CD4-positive, alpha-beta T cell treated with Interferon alpha-2 for 1 hour (primary cell): ENCODE results near the gene CEP85.

ENCODE experiments used
- DNase-seq, 2 donors: peaks; one replicate each; pipeline ENCODE4 v3.0.0-alpha.2; 2020 to 2022

Gene CEP85

DNA sequence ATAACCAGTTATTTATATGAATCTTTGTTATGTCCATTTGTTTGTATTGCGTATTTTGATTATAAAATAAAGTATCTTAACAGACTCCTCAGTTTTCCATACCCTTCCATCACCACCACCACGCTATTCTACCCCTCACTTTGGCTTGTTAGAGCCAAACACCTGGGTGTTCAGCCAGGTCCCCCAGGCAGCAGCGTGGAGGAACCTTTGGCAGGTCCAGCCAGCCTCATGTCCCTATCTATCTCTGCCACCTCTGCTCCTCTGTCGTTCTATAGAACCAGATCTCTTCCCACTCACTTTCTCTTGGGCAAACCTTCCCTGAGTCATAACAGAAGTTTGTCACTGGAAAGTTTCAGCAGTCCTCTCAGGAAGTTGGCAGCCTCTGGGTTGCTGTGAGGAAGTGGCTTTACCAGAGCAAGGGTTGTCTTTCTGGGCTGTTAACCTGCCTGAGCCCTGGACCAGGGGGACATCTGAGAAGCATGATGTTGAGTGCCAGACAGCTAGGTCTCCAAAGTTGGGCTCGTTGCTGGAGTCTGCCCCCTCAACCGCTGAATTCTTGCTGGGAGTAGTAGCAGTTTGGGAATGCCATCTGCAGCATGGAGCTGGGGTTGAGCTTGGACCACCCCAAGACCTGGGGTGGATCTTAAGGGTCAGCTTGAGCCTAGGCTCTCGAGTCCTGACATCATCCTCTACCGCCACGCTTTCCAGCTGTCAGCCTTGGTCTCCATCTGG is 44.9 kb downstream of the CEP85 start:
- peak; percentile 46 to 48 for DNase-seq

DNA sequence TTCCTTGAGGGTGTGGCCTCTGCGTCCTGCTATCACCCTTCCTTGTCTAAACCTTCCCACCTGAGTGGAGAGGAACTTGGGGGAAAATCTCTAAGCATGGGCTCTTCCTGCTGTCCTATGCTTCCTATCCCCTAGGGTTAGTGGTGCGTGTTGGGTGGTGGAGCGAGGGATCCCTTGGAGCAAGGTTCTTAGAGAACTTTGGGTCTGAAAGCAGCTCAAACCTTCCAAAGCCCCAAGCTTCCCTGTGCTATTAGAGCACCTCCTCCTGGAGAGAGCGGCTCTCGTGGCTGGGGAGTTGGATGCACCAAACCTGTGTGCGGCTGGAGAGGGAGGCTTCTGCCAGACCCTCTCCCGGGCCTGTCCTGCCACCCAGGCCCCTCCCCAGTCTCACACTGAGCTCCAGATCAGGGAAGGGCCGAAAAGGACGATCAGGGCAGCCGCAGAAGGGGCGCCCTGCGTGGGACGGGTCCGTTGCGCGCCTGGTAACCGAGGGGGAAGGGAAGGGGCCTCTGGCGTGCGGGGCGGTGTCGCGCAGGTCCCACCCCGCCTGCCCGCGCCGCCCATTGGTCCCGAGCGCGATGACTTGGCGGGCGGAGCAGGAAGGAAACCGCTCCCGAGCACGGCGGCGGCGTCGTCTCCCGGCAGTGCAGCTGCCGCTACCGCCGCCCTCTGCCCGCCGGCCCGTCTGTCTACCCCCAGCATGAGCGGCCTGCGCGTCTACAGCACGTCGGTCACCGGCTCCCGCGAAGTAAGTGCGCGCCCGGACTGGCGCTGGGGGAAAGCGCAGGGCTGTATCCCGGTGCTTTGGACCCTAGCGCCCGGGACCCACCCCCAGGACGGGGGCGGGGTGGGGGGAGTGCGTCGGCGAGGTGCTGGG is 45.7 kb downstream of the CEP85 start, which contains the start of gene SH3BGRL3:
TSS of gene SH3BGRL3 (plus strand) at position 631 of the 877 bp plus-strand sequence. CDS start at position 701, 70 bp downstream.
- peak; percentile 78 to 86 for DNase-seq

DNA sequence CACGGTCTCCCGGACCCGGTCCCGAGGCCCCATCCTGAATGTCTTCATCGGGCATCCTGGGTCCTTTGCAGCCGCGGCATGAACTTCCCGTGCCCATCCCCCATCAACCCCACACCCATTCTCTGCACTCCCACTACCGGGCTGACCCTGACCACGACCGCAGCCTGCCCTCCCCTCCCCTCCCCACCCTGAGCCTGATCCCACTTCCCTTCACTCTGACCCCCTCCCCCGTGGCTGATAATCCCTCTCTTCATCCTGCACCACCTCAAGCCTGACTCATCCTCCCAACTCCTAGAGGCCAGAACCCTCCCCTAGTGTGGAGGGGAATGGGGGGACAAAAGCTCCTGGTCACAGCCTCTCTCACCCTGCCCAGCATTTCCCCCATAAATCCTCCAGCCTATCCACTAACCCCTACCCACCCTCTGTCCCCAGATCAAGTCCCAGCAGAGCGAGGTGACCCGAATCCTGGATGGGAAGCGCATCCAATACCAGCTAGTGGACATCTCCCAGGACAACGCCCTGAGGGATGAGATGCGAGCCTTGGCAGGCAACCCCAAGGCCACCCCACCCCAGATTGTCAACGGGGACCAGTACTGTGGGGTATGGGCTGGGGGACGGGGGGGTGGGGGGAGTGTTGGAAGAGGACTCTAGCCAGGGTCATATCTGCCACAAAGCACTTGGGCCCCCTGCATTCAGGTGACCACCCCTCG is 46.5 kb downstream of the CEP85 start:
- no peak for DNase-seq

DNA sequence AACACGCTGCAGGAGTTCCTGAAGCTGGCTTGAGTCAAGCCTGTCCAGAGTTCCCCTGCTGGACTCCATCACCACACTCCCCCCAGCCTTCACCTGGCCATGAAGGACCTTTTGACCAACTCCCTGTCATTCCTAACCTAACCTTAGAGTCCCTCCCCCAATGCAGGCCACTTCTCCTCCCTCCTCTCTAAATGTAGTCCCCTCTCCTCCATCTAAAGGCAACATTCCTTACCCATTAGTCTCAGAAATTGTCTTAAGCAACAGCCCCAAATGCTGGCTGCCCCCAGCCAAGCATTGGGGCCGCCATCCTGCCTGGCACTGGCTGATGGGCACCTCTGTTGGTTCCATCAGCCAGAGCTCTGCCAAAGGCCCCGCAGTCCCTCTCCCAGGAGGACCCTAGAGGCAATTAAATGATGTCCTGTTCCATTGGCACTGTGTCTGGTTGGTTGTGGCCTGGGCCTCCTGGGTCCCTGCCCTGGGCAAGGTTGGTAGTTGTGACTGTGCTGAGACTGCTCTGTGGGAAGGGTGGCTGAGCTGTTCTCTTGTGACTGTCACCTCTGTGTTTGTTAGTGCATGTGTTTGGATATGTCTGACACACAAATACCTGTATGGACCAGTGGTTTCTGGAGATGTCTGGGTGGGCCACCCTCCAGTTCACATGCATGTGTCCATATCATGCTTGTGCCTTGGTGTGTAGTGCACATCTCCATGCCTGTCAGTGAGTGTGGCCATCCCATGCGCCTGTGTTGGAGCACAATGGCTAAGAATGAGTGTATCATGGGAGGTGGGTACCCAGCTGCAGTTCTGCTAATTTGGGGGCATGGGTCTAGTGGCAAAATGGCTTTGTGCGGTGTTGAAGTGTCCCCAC is 47.3 kb downstream of the CEP85 start:
- no peak for DNase-seq

- DNase-seq, result no peak
Observed at GRCh38 chr1:26281971-26282370, 48.0 kb downstream of the CEP85 start.

- no peak for DNase-seq
Observed at GRCh38 chr1:26282401-26282918, 48.5 kb downstream of the CEP85 start.

DNA sequence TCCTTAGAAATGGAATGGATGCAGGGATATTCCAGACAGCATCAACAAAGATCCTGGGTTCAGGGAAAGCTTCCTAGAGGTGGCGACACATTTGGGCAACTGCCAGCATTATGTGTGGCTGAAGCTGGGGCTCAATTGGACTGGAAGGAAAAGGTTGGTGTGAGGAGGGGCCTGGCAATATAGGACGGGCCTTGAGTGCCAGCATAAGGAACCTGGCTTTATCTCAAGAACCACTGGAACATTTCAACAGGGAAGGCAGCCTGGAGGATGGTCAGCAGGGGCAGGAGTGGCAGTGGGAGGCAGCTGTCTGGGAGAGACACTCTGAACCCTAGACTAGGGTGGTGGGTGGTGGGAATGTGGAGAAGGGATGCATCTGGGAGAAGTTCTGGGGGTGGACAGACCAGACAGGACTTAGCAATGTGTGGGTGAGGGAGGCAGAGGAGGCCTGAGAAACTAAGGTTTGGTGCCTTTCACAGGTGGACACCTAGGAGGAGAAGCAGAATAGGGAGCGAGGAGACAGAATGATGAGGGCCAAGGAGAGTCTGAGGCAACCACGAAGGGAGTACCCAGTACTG is 49.4 kb downstream of the CEP85 start:
- no peak for DNase-seq

DNA sequence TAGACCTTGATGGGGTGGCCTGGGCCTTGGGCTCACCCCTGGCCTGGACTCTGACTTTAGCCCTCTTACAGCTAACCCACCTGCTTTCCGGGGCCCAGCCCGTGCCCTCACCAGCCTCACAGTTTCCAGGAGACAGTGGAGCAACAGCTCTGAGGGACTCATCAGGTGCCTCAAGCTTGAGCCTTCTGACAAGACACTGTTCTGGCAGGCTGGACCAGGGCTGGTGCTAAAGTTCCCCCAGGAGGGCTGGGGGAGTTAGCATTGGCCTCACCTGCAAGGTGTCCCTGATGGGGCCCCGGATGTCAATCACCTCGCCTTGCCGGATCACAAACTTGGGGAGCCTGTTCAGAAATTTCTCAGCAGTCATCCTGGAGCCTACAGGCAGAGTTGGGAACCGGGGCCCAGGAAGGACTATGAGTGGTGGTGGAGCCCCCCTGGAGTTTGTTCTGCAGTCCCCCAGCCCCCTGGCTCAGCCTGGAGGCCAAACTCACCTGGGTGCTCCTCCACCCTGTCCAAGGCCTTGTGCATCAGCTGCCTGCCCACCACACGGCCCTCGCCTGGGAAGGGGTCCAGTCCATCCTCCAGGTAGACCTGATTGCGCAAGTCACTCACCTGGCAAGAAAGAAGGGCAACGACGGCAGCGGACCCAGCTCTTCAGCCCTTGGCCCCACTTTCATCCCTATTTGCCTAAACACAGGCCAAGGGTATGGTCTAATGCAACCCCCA is 50.0 kb downstream of the CEP85 start:
- no peak for DNase-seq

DNA sequence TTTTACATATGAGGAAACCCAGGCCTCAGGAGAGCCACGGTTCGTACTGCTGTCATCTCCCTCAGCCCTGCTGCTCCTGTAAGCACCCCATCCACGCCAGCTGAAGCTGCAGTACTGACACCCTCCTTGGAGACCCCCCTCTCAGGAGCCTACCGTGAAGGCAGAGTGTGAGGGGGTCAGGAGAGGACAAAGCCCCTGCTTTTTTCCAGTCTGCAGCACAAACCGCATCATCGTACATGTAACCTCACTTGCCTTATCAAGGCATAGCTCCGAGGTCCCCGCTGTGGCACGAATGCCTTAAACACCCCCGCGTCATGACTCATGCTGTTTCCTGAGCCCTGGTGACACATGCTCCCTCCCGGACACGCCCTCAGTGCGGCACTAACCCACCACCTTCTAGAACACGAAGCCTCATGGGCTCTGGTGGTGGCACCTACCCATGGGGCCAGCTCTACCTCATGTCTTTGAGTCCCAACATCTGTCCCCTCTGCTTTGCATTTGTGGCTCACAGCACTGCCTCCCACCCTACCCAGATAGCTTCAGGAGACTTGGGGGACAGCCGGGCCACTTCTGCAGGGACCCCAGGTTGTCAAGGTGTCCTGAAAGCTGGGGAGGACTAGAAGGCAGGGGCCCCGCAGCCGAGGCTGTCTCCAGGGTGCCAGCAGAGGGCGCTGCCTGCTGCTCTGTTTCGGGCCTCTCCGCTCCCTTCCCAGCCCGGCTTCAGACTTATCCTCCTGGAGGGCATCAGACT is 50.8 kb downstream of the CEP85 start:
- peak; percentile 90 to 92 for DNase-seq

DNA sequence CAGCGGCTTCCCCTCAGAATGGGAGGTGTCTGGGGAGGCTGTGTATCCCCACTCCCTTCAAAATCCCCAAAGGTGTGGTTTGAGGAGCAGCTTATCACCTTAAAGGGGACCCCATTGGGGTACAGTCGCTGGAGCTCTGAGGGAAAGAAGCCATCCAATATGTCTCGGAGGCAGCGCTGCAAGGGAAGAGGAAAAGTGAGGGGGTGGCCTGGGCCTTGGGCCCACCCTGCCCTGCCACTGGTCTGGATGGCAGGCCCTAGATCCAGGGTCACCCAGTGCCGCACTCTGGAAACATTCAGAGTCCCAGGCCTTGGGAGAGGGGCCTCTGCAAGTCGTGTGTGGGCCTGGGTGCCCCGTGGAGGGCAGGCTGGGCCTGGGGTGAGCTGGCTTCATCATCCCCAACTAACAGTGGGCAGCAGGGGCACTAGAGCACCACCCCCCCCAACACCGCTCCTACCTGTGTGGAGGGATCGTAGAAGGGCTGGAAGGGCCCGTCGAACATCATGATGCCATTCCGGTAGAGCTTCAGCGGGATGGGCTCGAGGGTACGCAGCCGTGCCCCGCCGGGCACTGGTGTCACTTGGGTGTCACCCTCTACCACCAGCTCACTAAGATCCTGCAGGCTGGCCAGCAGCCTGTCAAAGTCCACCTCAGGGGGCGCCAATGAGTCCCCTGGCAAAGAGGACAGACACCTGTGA is 51.5 kb downstream of the CEP85 start:
- peak; percentile 26 to 45 for DNase-seq

DNA sequence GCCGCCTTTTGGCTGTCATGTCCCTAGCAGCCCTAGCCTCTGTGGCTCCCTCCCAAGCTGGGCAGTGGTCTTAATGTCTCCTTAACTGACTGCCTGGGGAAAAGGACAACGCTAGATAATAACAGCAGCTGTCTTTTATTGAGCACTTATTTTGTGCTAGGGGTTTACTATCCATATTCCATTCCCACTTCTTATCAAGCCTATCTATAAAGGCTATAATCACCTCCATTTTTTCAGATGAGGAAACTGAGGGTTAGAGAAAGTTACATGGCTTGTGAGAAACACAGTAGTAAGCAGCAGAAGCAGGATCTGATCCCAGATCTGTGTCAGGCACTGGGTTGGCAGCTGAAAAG is 52.0 kb downstream of the CEP85 start:
- no peak for DNase-seq

DNA sequence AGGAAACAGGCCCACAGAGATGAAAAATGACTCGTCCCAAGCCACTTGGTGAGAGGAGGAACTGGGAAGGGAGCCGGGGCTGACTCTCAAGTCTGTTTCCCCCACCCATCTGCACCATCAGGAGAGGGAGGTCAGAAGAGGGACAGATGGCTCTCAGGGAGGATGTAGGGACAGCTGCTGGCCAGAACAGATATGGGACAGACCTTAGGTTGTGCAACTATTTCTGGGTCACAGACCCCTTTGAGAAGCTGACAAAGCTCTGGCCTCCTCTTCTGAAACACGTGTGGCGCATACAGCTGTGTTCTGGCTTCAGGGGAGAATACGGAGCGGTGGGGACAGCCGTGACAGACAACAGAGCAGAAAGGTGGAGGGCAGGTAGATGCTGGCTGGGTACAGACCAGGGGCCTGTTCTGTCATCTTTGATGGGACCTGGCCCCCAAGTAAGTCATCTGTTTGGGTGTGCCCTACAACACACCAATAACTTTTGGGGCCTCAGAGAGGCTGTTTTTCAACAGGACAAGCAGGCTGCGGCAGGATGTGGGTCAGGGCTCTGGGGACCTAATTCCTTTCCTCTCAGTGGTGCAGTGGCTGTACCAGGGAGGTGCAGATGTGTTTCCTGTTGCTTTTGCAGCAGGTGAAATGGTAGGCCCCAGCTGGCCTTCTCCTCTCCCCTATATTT is 53.2 kb downstream of the CEP85 start:
- DNase-seq, result peak; percentile 66 to 78

GRCh38 chr1:26287811-26288210 is 53.8 kb downstream of the CEP85 start:
- no peak for DNase-seq

GRCh38 chr1:26288311-26288941 is 54.4 kb downstream of the CEP85 start:
- DNase-seq, result peak; percentile 41 to 51

DNA sequence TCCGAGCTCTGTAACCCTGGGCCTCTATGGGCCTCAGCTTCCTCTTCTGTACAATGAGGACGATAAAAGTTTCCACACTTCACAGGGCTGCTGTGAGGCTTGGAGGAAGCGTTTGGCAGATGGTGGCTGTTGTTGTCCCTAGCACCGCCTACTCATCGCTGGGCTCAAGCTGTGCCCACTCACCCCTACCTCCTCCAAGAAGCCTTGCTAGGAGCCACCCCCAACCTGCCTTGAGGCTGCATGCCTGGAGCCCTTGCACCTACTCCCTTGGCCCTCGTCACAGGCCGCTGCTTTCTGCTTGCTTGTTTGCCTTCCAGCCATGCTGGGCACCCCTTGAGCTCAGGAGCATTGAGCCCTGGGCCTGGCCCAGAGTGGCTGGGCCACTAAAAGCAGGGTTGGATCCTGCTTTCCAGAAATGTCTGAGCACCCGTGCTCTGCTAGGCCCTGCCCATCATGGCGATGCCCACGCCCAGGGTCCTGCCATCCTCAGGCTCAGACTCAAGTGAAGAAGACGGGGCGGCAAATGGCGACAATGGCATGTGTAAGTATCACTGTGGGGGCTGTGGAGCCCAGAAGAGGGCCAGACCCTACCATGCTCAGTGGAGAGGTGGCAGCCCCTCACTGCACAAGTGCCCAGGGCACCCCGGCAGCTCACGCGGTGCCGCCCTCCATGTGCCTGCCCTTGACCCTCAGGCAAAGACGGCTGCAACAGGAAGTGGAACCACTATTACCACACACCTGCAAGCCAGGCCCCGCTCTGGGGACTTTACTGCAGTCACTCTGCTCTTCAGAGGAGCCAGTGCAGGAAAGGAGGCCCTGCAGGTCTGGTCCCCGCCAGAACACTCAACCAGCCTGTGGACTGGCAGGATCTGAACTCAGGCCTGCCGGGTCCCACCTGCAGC is 55.4 kb downstream of the CEP85 start:
- peak; percentile 50 to 76 for DNase-seq

DNA sequence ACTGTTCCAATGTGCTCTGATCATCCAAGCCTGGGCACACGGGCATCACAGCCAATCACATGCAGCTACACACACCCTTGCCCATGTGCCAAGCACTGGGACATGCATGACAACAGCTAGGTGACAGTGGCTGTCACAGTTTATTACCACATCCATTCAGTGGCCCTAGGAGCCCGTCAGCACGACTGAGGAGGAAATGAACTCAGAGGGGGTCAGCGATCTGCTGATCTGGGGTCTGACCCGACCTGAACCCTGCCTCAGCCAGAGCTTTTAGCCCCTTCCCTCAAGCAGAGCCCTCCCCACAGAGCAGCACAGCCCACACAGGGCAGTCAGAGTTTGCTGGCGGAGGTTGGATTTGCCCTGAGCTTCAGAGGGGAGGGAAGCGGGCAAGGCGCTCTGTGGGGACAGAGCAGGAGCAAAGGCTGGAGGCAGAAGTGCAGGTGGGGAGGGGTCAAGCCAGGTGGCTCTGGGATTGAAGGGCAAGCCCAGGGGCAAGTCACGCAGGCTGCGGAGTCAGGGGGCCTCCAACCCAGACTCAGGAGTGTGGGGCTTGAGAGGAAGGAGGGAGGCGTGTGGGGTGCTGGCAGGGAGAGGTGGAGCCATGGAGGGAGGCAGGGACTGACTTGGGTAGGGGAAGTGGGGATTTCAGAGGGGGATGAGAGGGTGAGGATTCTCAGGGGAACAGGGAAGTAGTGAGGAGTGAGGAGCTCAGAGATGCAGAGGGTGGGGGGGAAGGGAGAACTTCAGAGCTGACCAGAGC is 56.3 kb downstream of the CEP85 start:
- DNase-seq, result peak; percentile 31 to 37

DNA sequence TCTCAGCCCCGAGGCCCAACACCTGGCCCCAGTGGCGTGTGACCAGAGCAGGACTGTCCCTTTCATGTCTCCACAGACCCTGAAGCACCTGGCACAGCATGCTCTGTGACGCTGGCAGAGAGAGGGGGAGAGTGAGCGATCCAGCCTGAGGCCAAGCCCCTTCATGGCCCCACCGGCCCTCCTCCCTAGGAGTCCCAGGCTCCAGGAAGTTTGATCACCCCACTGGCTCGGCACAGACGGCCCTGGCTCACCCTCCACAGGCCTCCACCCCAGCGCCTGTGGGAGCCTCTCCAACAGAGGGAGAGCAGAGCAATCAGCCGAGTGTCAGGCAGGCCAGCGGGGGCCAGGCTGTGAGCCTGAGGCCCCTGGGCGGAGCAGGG is 56.9 kb downstream of the CEP85 start:
- DNase-seq, result no peak
